CD4-positive, CD25-positive, alpha-beta regulatory T cell (primary cell): ENCODE data around the gene NPLOC4. TPM values are rescaled to one million over a fixed set of nuclear protein-coding genes. Genes with fewer than 3 reads are reported as not detected.
A peak's percentile ranks its signal among the peaks of the same experiment; 100 is the strongest.
"Not testable (repeated sequence)": the region's sequence is repeated elsewhere in the genome, so short reads cannot be mapped to it uniquely, and the experiment has no call there.

Experiments
- ATAC-seq, 2 donors: fragments of 150-1000 bp; cut with Tn5 transposase; one replicate each; pipeline ENCODE4 v1.10.0; 2021; ENCODE audit warnings: low read depth in 2 of 2, moderate number of reproducible peaks in 2 of 2, moderate library complexity in 1 of 2
- DNase-seq, 3 donors: peaks; one replicate each; pipeline versions ENCODE4 v3.0.0 to v3.0.0-alpha.2; 2012 to 2022; ENCODE audit warnings: mixed read lengths in 1 of 3
- H3K27ac ChIP-seq: one replicate; pipeline ENCODE4 v1.7.0; 2013; ENCODE audit warnings: mild to moderate bottlenecking, low read length; ENCODE audit not compliant: insufficient read depth, poor library complexity, severe bottlenecking
- H3K27me3 ChIP-seq: one replicate; pipeline ENCODE4 v1.7.0; 2013; ENCODE audit warnings: low read length; ENCODE audit not compliant: control insufficient read depth, insufficient read depth
- H3K36me3 ChIP-seq: one replicate; pipeline ENCODE4 v1.7.0; 2013; ENCODE audit warnings: mild to moderate bottlenecking, low read length, moderate library complexity; ENCODE audit not compliant: control insufficient read depth, insufficient read depth
- H3K4me1 ChIP-seq: 2 replicates; pipeline ENCODE4 v1.7.0; 2013; ENCODE audit warnings: mild to moderate bottlenecking, low read length; ENCODE audit not compliant: insufficient read depth, control insufficient read depth, poor library complexity, severe bottlenecking
- H3K4me3 ChIP-seq: one replicate; pipeline ENCODE4 v1.7.0; 2013; ENCODE audit warnings: low read depth, mild to moderate bottlenecking, low read length, moderate library complexity
- H3K9me3 ChIP-seq, 2 experiments: 1 replicate in 1 of 2; 2 replicates in 1 of 2; pipeline ENCODE4 v1.7.0; 2013; ENCODE audit warnings: low read length in 2 of 2, mild to moderate bottlenecking in 1 of 2, moderate library complexity in 1 of 2; ENCODE audit not compliant: control insufficient read depth in 2 of 2
- H3K27ac Mint-ChIP-seq, 3 donors: one replicate each; pipeline ENCODE4 v1.8.0; 2020 to 2022; ENCODE audit warnings: mild to moderate bottlenecking in 3 of 3, mixed read lengths in 3 of 3, moderate library complexity in 2 of 3
- H3K27me3 Mint-ChIP-seq: one replicate; pipeline ENCODE4 v1.8.0; 2022; ENCODE audit warnings: mild to moderate bottlenecking, mixed read lengths
- H3K36me3 Mint-ChIP-seq: one replicate; pipeline ENCODE4 v1.8.0; 2020; ENCODE audit warnings: mixed read lengths
- H3K4me1 Mint-ChIP-seq, 4 donors: one replicate each; pipeline ENCODE4 v1.8.0; 2020 to 2022; ENCODE audit warnings: mixed read lengths in 4 of 4, mild to moderate bottlenecking in 1 of 4
- H3K4me3 Mint-ChIP-seq, 4 donors: one replicate each; pipeline ENCODE4 v1.8.0; 2020 to 2022; ENCODE audit warnings: mild to moderate bottlenecking in 4 of 4, mixed read lengths in 4 of 4, moderate library complexity in 3 of 4
- H3K9me3 Mint-ChIP-seq, 7 donors: one replicate each; pipeline ENCODE4 v1.8.0; 2020 to 2022; ENCODE audit warnings: mixed read lengths in 7 of 7, mild to moderate bottlenecking in 3 of 7, moderate library complexity in 2 of 7
- polyA plus RNA-seq, 4 donors: library from polyadenylated mRNA; unstranded; fragments of 300-500 nt; fragmentation: Illumina TruSeq; gene quantifications; one replicate each; pipeline ENCODE4 v1.2.3, GENCODE V29; 2021
- total RNA-seq: library from RNA; stranded (reverse); gene quantifications from one replicate; pipeline ENCODE4 v1.2.3, GENCODE V29; 2022

NPLOC4 gene
- total and polyA plus RNA-seq, 5 donors from 2014 or later = 48.6 to 103 (median 51.9) TPM

DNA sequence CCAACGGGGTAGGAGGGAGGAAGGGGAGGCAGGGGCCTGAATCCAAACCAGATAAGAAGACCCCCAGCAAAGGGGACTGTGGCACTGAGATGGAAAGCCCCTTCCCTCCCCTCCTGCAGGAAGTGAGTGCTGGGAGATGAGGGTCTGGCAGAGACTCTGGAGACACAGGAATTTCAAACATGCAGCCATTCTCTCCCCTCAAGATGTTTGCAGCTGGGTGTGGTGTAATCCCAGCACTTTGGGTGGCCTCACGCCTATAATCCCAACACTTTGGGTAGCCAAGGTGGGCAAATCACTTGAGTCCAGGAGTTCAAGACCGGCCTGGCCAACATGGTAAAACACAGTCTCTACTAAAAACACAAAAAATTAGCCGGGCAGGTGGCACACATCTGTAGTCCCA, 50.8 kb downstream of the NPLOC4 start:
- Mint-ChIP-seq H3K4me1 (no peaks in the 10 kb centered on the region), H3K27ac (no peak overlapping the region), H3K27me3 (no peaks in the 10 kb centered on the region), H3K4me3 (no peak overlapping the region), H3K36me3 (peaks cover 34% of the 10 kb centered on the region), H3K9me3 (no peaks in the 10 kb centered on the region)
- Histone ChIP-seq H3K27me3 (no peaks in the 10 kb centered on the region), H3K9me3 (no peaks in the 10 kb centered on the region), H3K36me3 (peaks cover 67% of the 10 kb centered on the region), H3K27ac (no peak overlapping the region), H3K4me1 (no peaks in the 10 kb centered on the region), H3K4me3 (no peak overlapping the region)
- ATAC-seq (no peak), DNase-seq (no peak)

- not testable (repeated sequence) for H3K4me1 ChIP-seq, H3K9me3 ChIP-seq, H3K4me3 Mint-ChIP-seq, H3K4me1 Mint-ChIP-seq, H3K27me3 Mint-ChIP-seq, ATAC-seq, H3K4me3 ChIP-seq, DNase-seq, H3K27ac ChIP-seq, H3K27ac Mint-ChIP-seq, H3K27me3 ChIP-seq, H3K9me3 Mint-ChIP-seq
- peaks cover 34% of the 10 kb centered on the region for H3K36me3 Mint-ChIP-seq
- H3K36me3 ChIP-seq = peaks cover 57% of the 10 kb centered on the region
Measured at GRCh38 chr17:81584771-81585170, 52.1 kb downstream of the NPLOC4 start.

- Mint-ChIP-seq H3K27ac (peak overlapping the region in 1 of 3 donors; percentile 63), H3K4me1 (no peaks in the 10 kb centered on the region), H3K4me3 (no peak overlapping the region), H3K27me3 (no peaks in the 10 kb centered on the region), H3K9me3 (no peaks in the 10 kb centered on the region), H3K36me3 (peaks cover 29% of the 10 kb centered on the region)
- Histone ChIP-seq H3K27me3 (no peaks in the 10 kb centered on the region), H3K27ac (no peak overlapping the region), H3K9me3 (no peaks in the 10 kb centered on the region), H3K4me1 (no peaks in the 10 kb centered on the region), H3K36me3 (peaks cover 62% of the 10 kb centered on the region), H3K4me3 (no peak overlapping the region)
- ATAC-seq (no peak), DNase-seq (no peak)
Measured at GRCh38 chr17:81583589-81584342, 53.1 kb downstream of the NPLOC4 start.

- Mint-ChIP-seq H3K36me3 (peaks cover 25% of the 10 kb centered on the region), H3K4me1 (peaks cover 0 to 4% (median under 1%) of the 10 kb centered on the region in 4 donors), H3K4me3 (no peak overlapping the region), H3K27me3 (no peaks in the 10 kb centered on the region), H3K9me3 (no peaks in the 10 kb centered on the region), H3K27ac (no peak overlapping the region)
- ATAC-seq (no peak), DNase-seq (no peak)
- no peak overlapping the region for H3K27ac ChIP-seq
- H3K4me1 ChIP-seq = no peaks in the 10 kb centered on the region
- H3K36me3 ChIP-seq = peaks cover 56% of the 10 kb centered on the region
- no peaks in the 10 kb centered on the region for H3K9me3 ChIP-seq
- H3K27me3 ChIP-seq = no peaks in the 10 kb centered on the region
- no peak overlapping the region for H3K4me3 ChIP-seq
Measured at GRCh38 chr17:81582749-81583148, 54.2 kb downstream of the NPLOC4 start.

GRCh38 chr17:81582341-81582740, 54.6 kb downstream of the NPLOC4 start:
- Histone ChIP-seq H3K4me1 (no peaks in the 10 kb centered on the region), H3K27me3 (no peaks in the 10 kb centered on the region), H3K4me3 (no peak overlapping the region), H3K27ac (no peak overlapping the region), H3K36me3 (peaks cover 58% of the 10 kb centered on the region), H3K9me3 (no peaks in the 10 kb centered on the region)
- Mint-ChIP-seq H3K36me3 (peaks cover 28% of the 10 kb centered on the region), H3K27me3 (no peaks in the 10 kb centered on the region), H3K4me3 (no peak overlapping the region), H3K27ac (no peak overlapping the region), H3K9me3 (no peaks in the 10 kb centered on the region), H3K4me1 (peaks cover 0 to 7% (median 1%) of the 10 kb centered on the region in 4 donors)
- DNase-seq (no peak), ATAC-seq (no peak)

GRCh38 chr17:81581758-81582157, 55.2 kb downstream of the NPLOC4 start:
- Histone ChIP-seq H3K4me3 (no peak overlapping the region), H3K27me3 (no peaks in the 10 kb centered on the region), H3K9me3 (no peaks in the 10 kb centered on the region), H3K27ac (no peak overlapping the region), H3K36me3 (peaks cover 57% of the 10 kb centered on the region), H3K4me1 (no peaks in the 10 kb centered on the region)
- Mint-ChIP-seq H3K4me3 (no peak overlapping the region), H3K9me3 (no peaks in the 10 kb centered on the region), H3K36me3 (peaks cover 28% of the 10 kb centered on the region), H3K4me1 (peaks cover 0 to 9% (median 2%) of the 10 kb centered on the region in 4 donors), H3K27me3 (no peaks in the 10 kb centered on the region), H3K27ac (no peak overlapping the region)
- ATAC-seq = no peak
- no peak for DNase-seq

DNA sequence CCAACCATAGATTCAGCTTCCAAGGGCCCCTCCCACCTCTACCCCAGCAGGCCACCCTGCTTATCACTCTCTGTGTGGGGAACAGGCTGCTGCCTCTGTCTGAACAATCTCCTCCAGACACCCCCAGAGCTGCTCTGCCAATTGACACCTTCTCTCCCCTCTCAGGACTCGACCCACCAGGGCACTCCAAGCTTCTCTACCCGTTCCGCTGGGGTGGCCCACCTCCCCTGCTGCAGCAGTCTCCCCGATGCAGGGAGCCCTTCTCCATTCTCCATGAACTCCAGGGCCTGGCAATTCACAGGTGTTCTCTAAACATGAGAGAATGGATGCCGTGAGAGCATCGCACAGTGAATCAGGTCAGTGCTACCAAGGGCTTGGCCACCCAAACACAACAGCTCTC, 56.4 kb downstream of the NPLOC4 start:
- DNase-seq = no peak
- H3K36me3 Mint-ChIP-seq = peaks cover 32% of the 10 kb centered on the region
- H3K4me3 Mint-ChIP-seq = no peak overlapping the region
- H3K9me3 ChIP-seq = no peaks in the 10 kb centered on the region
- ATAC-seq = no peak
- peaks cover 0 to 9% (median 4%) of the 10 kb centered on the region in 4 donors for H3K4me1 Mint-ChIP-seq
- no peaks in the 10 kb centered on the region for H3K4me1 ChIP-seq
- H3K9me3 Mint-ChIP-seq = no peaks in the 10 kb centered on the region
- no peaks in the 10 kb centered on the region for H3K27me3 ChIP-seq
- H3K4me3 ChIP-seq = no peak overlapping the region
- no peak overlapping the region for H3K27ac ChIP-seq
- peaks cover 57% of the 10 kb centered on the region for H3K36me3 ChIP-seq
- H3K27me3 Mint-ChIP-seq = no peaks in the 10 kb centered on the region
- H3K27ac Mint-ChIP-seq = peak overlapping the region in 1 of 3 donors; percentile 20

DNA sequence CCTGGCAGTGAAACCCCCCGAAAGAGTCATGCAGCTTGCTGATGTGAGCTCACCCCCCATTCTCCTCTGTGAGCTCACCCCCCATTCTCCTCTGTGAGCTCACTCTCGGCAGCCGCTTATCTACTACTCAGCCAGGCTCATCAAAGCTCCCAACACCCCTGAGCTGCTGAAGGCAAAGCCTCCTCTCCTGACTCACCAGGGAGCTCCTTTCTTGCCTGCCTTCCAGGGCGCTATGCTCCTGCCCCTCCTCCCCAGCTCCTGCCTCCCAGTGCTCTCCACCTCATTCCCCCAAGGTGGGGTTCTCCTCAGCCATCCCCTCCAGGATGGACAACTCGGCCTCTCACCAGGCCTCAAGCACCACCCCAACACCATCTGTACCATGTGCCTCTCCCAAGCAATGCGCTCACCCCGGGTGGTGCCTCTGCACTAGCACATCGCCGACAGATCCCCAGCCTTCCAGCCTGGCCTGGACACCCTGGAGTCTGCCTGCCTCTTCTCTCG, 57.0 kb downstream of the NPLOC4 start:
- H3K9me3 Mint-ChIP-seq = no peaks in the 10 kb centered on the region
- Histone ChIP-seq H3K4me1 (no peaks in the 10 kb centered on the region), H3K27ac (no peak overlapping the region), H3K27me3 (no peaks in the 10 kb centered on the region), H3K4me3 (no peak overlapping the region), H3K9me3 (no peaks in the 10 kb centered on the region), H3K36me3 (peaks cover 57% of the 10 kb centered on the region)
- peak overlapping the region in 2 of 3 donors; percentile 79 to 81 for H3K27ac Mint-ChIP-seq
- DNase-seq (no peak), ATAC-seq (no peak)
- H3K36me3 Mint-ChIP-seq = peaks cover 32% of the 10 kb centered on the region
- H3K27me3 Mint-ChIP-seq = no peaks in the 10 kb centered on the region
- H3K4me3 Mint-ChIP-seq = no peak overlapping the region
- peaks cover 0 to 9% (median 4%) of the 10 kb centered on the region in 4 donors for H3K4me1 Mint-ChIP-seq
